Liver (tissue), 9 donors: ENCODE results near the gene DENND6A. TPM values are rescaled to one million over a fixed set of nuclear protein-coding genes. Genes with fewer than 3 reads are reported as not detected.

Experiments
- DNase-seq: peaks from one replicate; pipeline ENCODE4 v3.0.0-alpha.2; 2017; ENCODE audit warnings: low spot score
- H3K27ac ChIP-seq, 2 donors: one replicate each; pipeline ENCODE4 v1.7.0; 2013; ENCODE audit warnings: inconsistent platforms in 2 of 2, low read length in 2 of 2, control low read depth in 1 of 2, low read depth in 1 of 2, mild to moderate bottlenecking in 1 of 2
- H3K27me3 ChIP-seq, 4 donors: one replicate each; pipeline versions ENCODE4 v1.6.1 to v1.7.0; 2013; ENCODE audit warnings: low read length in 3 of 4, inconsistent platforms in 1 of 4, mild to moderate bottlenecking in 1 of 4, moderate library complexity in 1 of 4; ENCODE audit not compliant: control insufficient read depth in 4 of 4, insufficient read depth in 4 of 4
- H3K36me3 ChIP-seq, 4 donors: one replicate each; pipeline versions ENCODE4 v1.6.1 to v1.7.0; 2013; ENCODE audit warnings: low read length in 3 of 4, mild to moderate bottlenecking in 3 of 4, low read depth in 1 of 4, moderate library complexity in 1 of 4; ENCODE audit not compliant: control insufficient read depth in 4 of 4, insufficient read depth in 3 of 4
- H3K4me1 ChIP-seq, 4 donors: one replicate each; pipeline versions ENCODE4 v1.6.1 to v1.7.0; 2013; ENCODE audit warnings: low read length in 3 of 4, mild to moderate bottlenecking in 3 of 4, moderate library complexity in 1 of 4; ENCODE audit not compliant: control insufficient read depth in 4 of 4, insufficient read depth in 4 of 4
- H3K4me3 ChIP-seq, 3 donors: one replicate each; pipeline versions ENCODE4 v1.6.1 to v1.7.0; 2013; ENCODE audit warnings: low read length in 3 of 3, control low read depth in 1 of 3, low read depth in 1 of 3, mild to moderate bottlenecking in 1 of 3
- H3K9ac ChIP-seq, 2 donors: one replicate each; pipeline ENCODE4 v1.7.0; 2013; ENCODE audit warnings: low read length in 2 of 2, mild to moderate bottlenecking in 2 of 2, moderate library complexity in 2 of 2, control low read depth in 1 of 2, low read depth in 1 of 2
- H3K9me3 ChIP-seq, 4 donors: one replicate each; pipeline versions ENCODE4 v1.6.1 to v1.7.0; 2013; ENCODE audit warnings: low read length in 3 of 4; ENCODE audit not compliant: control insufficient read depth in 4 of 4
- ATF3 ChIP-seq: IDR thresholded peaks from 2 replicates; pipeline ENCODE4 v1.6.1; 2016; ENCODE audit warnings: antibody characterized with exemption
- CTCF ChIP-seq: fragments of 150-350 bp; IDR thresholded peaks from 2 replicates; pipeline ENCODE4 v1.5.1; 2017; ENCODE audit warnings: improper control_type of control experiment, low read depth, low read length; ENCODE audit not compliant: missing input control
- EGR1 ChIP-seq, 2 donors: IDR thresholded peaks; 2 replicates each; pipeline ENCODE4 v1.6.1; 2016 to 2018; ENCODE audit warnings: antibody characterized with exemption in 2 of 2, low read depth in 2 of 2
- FOXA1 ChIP-seq: IDR thresholded peaks from 2 replicates; pipeline ENCODE4 v1.6.1; 2016; ENCODE audit warnings: antibody characterized with exemption
- FOXA2 ChIP-seq: IDR thresholded peaks from 2 replicates; pipeline ENCODE4 v1.6.1; 2016; ENCODE audit warnings: antibody characterized with exemption
- GABPA ChIP-seq, 2 donors: IDR thresholded peaks in 1 of 2; conservative IDR thresholded peaks in 1 of 2; 2 replicates each; pipeline ENCODE4 v1.6.1; 2016; ENCODE audit warnings: antibody characterized with exemption in 2 of 2, mild to moderate bottlenecking in 1 of 2, moderate library complexity in 1 of 2
- HNF4A ChIP-seq, 2 donors: conservative IDR thresholded peaks; 2 replicates each; pipeline ENCODE4 v1.6.1; 2016; ENCODE audit warnings: antibody characterized with exemption in 2 of 2, mild to moderate bottlenecking in 2 of 2
- HNF4G ChIP-seq: IDR thresholded peaks from 2 replicates; pipeline ENCODE4 v1.6.1; 2016; ENCODE audit warnings: antibody characterized with exemption
- JUND ChIP-seq, 2 donors: IDR thresholded peaks; 2 replicates each; pipeline ENCODE4 v1.6.1; 2016; ENCODE audit warnings: antibody characterized with exemption in 2 of 2
- MAX ChIP-seq: IDR thresholded peaks from 2 replicates; pipeline ENCODE4 v1.6.1; 2016; ENCODE audit warnings: antibody characterized with exemption
- NR2F2 ChIP-seq: IDR thresholded peaks from 2 replicates; pipeline ENCODE4 v1.6.1; 2016; ENCODE audit warnings: antibody characterized with exemption
- RAD21 ChIP-seq, 2 donors: IDR thresholded peaks; 2 replicates each; pipeline ENCODE4 v1.6.1; 2016; ENCODE audit warnings: antibody characterized with exemption in 2 of 2, mild to moderate bottlenecking in 2 of 2
- REST ChIP-seq: IDR thresholded peaks from 2 replicates; pipeline ENCODE4 v1.6.1; 2016; ENCODE audit warnings: antibody characterized with exemption, mild to moderate bottlenecking
- RXRA ChIP-seq, 2 donors: IDR thresholded peaks; 2 replicates each; pipeline ENCODE4 v1.6.1; 2017 to 2018; ENCODE audit warnings: antibody characterized with exemption in 2 of 2, mild to moderate bottlenecking in 1 of 2
- SP1 ChIP-seq: IDR thresholded peaks from 2 replicates; pipeline ENCODE4 v1.6.1; 2018; ENCODE audit warnings: antibody characterized with exemption, mild to moderate bottlenecking
- TAF1 ChIP-seq: conservative IDR thresholded peaks from 2 replicates; pipeline ENCODE4 v1.6.1; 2016; ENCODE audit warnings: antibody characterized with exemption, mild to moderate bottlenecking
- YY1 ChIP-seq: IDR thresholded peaks from 2 replicates; pipeline ENCODE4 v1.6.1; 2016; ENCODE audit warnings: antibody characterized with exemption, mild to moderate bottlenecking
- ZBTB33 ChIP-seq: IDR thresholded peaks from 2 replicates; pipeline ENCODE4 v1.6.1; 2016; ENCODE audit warnings: antibody characterized with exemption
- whole genome bisulfite sequencing: extraction: QIAGEN DNeasy Blood & Tissue Kit; methylation state at CpG from one replicate; pipeline ENCODE4 v1.1.7; 2013; 5-methylcytosine and 5-hydroxymethylcytosine counted together
- polyA plus RNA-seq, 2 donors: library from polyadenylated mRNA; stranded (reverse) in 1 of 2; unstranded in 1 of 2; fragments of 200-250 nt in 1 of 2; fragments of >200 nt in 1 of 2; fragmentation: Nextera tagmentation in 1 of 2; extraction: Ambion mirVana in 1 of 2; gene quantifications; one replicate each; pipeline versions ENCODE4 v1.2.1 to v1.2.3, GENCODE V29; 2013 to 2015
- total RNA-seq, 2 donors: library from RNA; depleted of rRNA; stranded (reverse); fragments of >200 nt; gene quantifications; one replicate each; pipeline ENCODE4 v1.2.3, GENCODE V29; 2014
- donor health status: healthy.
- donor health status: healthy.
- donor health status: healthy.
- donor health status: healthy.
- donor health status: healthy.

The DENND6A gene
- total and polyA plus RNA-seq, 4 donors = 3.1 to 12.2 (median 8.1) TPM

GRCh38 chr3:57738391-57738790, 45.5 kb upstream of the DENND6A start:
- TF ChIP-seq HNF4A (conservative IDR thresholded peaks at IDR 0.05) = no peak
- TF ChIP-seq ATF3 = no peak
- no peak for TF ChIP-seq FOXA1
- TF ChIP-seq EGR1 (IDR thresholded peaks at IDR 0.05; ENCODE audit: low read depth in 2 of 2) = no peak
- TF ChIP-seq RAD21 (IDR thresholded peaks at IDR 0.05) = no peak
- TF ChIP-seq CTCF = no peak
- TF ChIP-seq SP1 = no peak
- no peak for TF ChIP-seq HNF4G
- no peak for TF ChIP-seq JUND (IDR thresholded peaks at IDR 0.05)
- no peak for TF ChIP-seq MAX
- no peak for TF ChIP-seq RXRA (IDR thresholded peaks at IDR 0.05)
- TF ChIP-seq FOXA2 = no peak
- no peak for TF ChIP-seq GABPA (IDR thresholded peaks at IDR 0.05 in 1 of 2, conservative IDR thresholded peaks at IDR 0.05 in 1 of 2)
- TF ChIP-seq NR2F2 = no peak
- WGBS = 83% methylated on average over 5 of the region's 5 CpGs
- H3K4me3 ChIP-seq = no peak overlapping the region
- no peaks in the 10 kb centered on the region for H3K36me3 ChIP-seq
- H3K9me3 ChIP-seq = no peaks in the 10 kb centered on the region
- no peak overlapping the region for H3K27ac ChIP-seq
- H3K4me1 ChIP-seq = peaks cover 3 to 8% (median 5%) of the 10 kb centered on the region in 4 donors
- no peak overlapping the region for H3K9ac ChIP-seq
- no peaks in the 10 kb centered on the region for H3K27me3 ChIP-seq
- no peak for DNase-seq

- Histone ChIP-seq H3K4me3 (no peak overlapping the region), H3K9ac (no peak overlapping the region), H3K27ac (no peak overlapping the region), H3K9me3 (no peaks in the 10 kb centered on the region), H3K36me3 (no peaks in the 10 kb centered on the region), H3K27me3 (no peaks in the 10 kb centered on the region), H3K4me1 (peaks cover 3 to 8% (median 5%) of the 10 kb centered on the region in 4 donors)
- 87% methylated on average over 7 of the region's 7 CpGs for WGBS
- TF ChIP-seq MAX = no peak
- TF ChIP-seq TAF1 = no peak
- no peak for TF ChIP-seq HNF4G
- TF ChIP-seq ZBTB33 = no peak
- no peak for TF ChIP-seq YY1
- no peak for TF ChIP-seq REST
- no peak for TF ChIP-seq HNF4A (conservative IDR thresholded peaks at IDR 0.05)
- TF ChIP-seq RAD21 (IDR thresholded peaks at IDR 0.05) = no peak
- no peak for TF ChIP-seq FOXA1
- no peak for TF ChIP-seq GABPA (IDR thresholded peaks at IDR 0.05 in 1 of 2, conservative IDR thresholded peaks at IDR 0.05 in 1 of 2)
- no peak for TF ChIP-seq ATF3
- TF ChIP-seq JUND (IDR thresholded peaks at IDR 0.05) = no peak
- TF ChIP-seq EGR1 (IDR thresholded peaks at IDR 0.05; ENCODE audit: low read depth in 2 of 2) = no peak
- no peak for TF ChIP-seq CTCF
- TF ChIP-seq SP1 = no peak
- no peak for TF ChIP-seq RXRA (IDR thresholded peaks at IDR 0.05)
- no peak for TF ChIP-seq FOXA2
- TF ChIP-seq NR2F2 = no peak
- DNase-seq = no peak
Observed at GRCh38 chr3:57737840-57738239, 45.0 kb upstream of the DENND6A start.
